Suprapubic skin (tissue), 4 donors: ENCODE measurements around the gene CEP41.

Experiments used
- POLR2A ChIP-seq, 2 donors: fragments of 450-650 bp; IDR thresholded peaks; one replicate each; pipeline ENCODE4 v1.6.1; 2017; ENCODE audit warnings: antibody characterized with exemption in 2 of 2, mild to moderate bottlenecking in 2 of 2, moderate library complexity in 2 of 2
- POLR2AphosphoS5 ChIP-seq, 3 donors: sonication (generic); formaldehyde crosslinking; IDR thresholded peaks; one replicate each; pipeline ENCODE4 v1.6.1; 2017; ENCODE audit warnings: antibody characterized with exemption in 3 of 3

DNA sequence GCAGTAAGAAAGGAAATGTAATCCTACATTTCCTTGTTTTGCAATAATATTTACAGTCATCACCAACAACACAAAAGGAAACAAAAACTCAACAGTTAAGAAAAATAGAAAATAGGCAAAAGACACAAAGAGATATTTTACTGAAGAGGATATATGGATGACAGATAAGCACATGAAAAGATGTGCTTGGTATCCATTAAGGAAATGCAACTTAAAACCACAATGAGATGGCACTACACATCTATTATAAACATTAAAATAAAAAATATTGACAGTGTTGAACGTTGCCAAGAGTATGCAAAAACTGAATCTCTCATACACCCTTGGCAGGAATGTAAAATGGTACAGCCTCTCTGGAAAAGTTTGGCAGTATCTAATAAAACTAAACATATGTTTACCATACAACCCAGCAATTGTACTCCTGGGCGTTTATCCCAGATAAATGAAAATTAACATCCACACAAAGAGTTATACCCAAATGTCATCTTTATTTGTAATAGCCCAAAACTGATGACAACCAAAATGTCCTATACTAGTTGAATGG lies 5.4 kb downstream of the CEP41 start:
- no peak for TF ChIP-seq POLR2A (IDR thresholded peaks at IDR 0.05)
- no peak for TF ChIP-seq POLR2AphosphoS5 (IDR thresholded peaks at IDR 0.05)
